ENCODE results near the gene IRX6. TPM values are rescaled to one million over a fixed set of nuclear protein-coding genes. Genes with fewer than 3 reads are reported as not detected.

The IRX6 gene
- total and polyA plus RNA-seq, 2 donors (not counting 1 experiment from before 2014, with no cell fraction given): not detected

GRCh38 chr16:55333684-55334083 is 9.7 kb downstream of the IRX6 start:
- H4K20me1 ChIP-seq (ENCODE audit: control insufficient read depth, extremely low read depth, insufficient read depth, low read length): no peaks in the 10 kb centered on the region
- TF ChIP-seq EZH2 (IDR thresholded peaks at IDR 0.05; ENCODE audit: low read length, missing control alignments): no peak
- TF ChIP-seq CTCF (conservative IDR thresholded peaks at IDR 0.05 in 1 of 2, IDR thresholded peaks at IDR 0.05 in 1 of 2; ENCODE audit: low read depth in 1 of 2, low read length in 2 of 2): no peak
- H3K4me1 ChIP-seq (ENCODE audit: control insufficient read depth, extremely low read depth, insufficient read depth, low read length): no peaks in the 10 kb centered on the region
- no peak for DNase-seq (ENCODE audit: low read depth in 2 of 2)
- H3K9ac ChIP-seq (ENCODE audit: insufficient read depth, low read length): no peak overlapping the region
- H3K4me3 ChIP-seq (replicated peaks in 1 of 4; ENCODE audit: control extremely low read depth in 1 of 4, insufficient read depth in 1 of 4, low read depth in 3 of 4, low read length in 4 of 4): no peak overlapping the region
- H3K9me3 ChIP-seq (ENCODE audit: control insufficient read depth, insufficient read depth, low read depth, low read length): no peaks in the 10 kb centered on the region
- H3K4me2 ChIP-seq (ENCODE audit: extremely low read depth, insufficient read depth, low read length): no peak overlapping the region
- no peak overlapping the region for H3K27ac ChIP-seq (ENCODE audit: insufficient read depth, low read length)
- H3K79me2 ChIP-seq (ENCODE audit: control insufficient read depth, insufficient read depth, low read length): no peaks in the 10 kb centered on the region
- H3K27me3 ChIP-seq (ENCODE audit: control insufficient read depth, insufficient read depth, low read length): peaks cover 14% of the 10 kb centered on the region
- no peaks in the 10 kb centered on the region for H3K36me3 ChIP-seq (ENCODE audit: control insufficient read depth, insufficient read depth, low read length)
- no peak overlapping the region for H2AFZ ChIP-seq (ENCODE audit: low read length)

DNA sequence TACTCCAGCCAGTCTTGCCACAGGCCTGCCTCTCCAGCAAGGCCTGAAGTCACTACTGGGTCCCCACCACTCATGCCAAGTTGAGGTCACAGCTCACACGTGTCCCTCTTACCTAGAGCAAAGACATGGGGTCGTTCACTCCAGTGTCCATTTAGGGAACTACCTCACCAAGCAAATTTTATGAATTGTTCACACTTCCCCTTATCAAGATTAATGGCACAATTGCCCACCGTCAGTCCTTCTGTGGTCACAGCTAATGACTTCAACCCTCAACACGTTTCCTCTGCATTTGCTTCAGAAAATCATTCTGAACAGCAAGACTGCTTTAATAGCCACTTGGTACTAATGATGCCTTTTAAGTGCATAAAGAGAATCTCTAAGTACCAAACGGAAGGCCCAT is 14.6 kb downstream of the IRX6 start:
- H3K4me1 ChIP-seq (ENCODE audit: control insufficient read depth, extremely low read depth, insufficient read depth, low read length): no peaks in the 10 kb centered on the region
- no peaks in the 10 kb centered on the region for H3K27me3 ChIP-seq (ENCODE audit: control insufficient read depth, insufficient read depth, low read length)
- H3K4me3 ChIP-seq (replicated peaks in 1 of 4; ENCODE audit: control extremely low read depth in 1 of 4, insufficient read depth in 1 of 4, low read depth in 3 of 4, low read length in 4 of 4): no peak overlapping the region
- H3K9ac ChIP-seq (ENCODE audit: insufficient read depth, low read length): no peak overlapping the region
- no peaks in the 10 kb centered on the region for H3K79me2 ChIP-seq (ENCODE audit: control insufficient read depth, insufficient read depth, low read length)
- TF ChIP-seq EZH2 (IDR thresholded peaks at IDR 0.05; ENCODE audit: low read length, missing control alignments): no peak
- TF ChIP-seq CTCF (conservative IDR thresholded peaks at IDR 0.05 in 1 of 2, IDR thresholded peaks at IDR 0.05 in 1 of 2; ENCODE audit: low read depth in 1 of 2, low read length in 2 of 2): no peak
- H3K4me2 ChIP-seq (ENCODE audit: extremely low read depth, insufficient read depth, low read length): no peak overlapping the region
- H3K9me3 ChIP-seq (ENCODE audit: control insufficient read depth, insufficient read depth, low read depth, low read length): no peaks in the 10 kb centered on the region
- no peaks in the 10 kb centered on the region for H4K20me1 ChIP-seq (ENCODE audit: control insufficient read depth, extremely low read depth, insufficient read depth, low read length)
- no peak overlapping the region for H3K27ac ChIP-seq (ENCODE audit: insufficient read depth, low read length)
- DNase-seq (ENCODE audit: low read depth in 2 of 2): no peak
- H2AFZ ChIP-seq (ENCODE audit: low read length): no peak overlapping the region
- H3K36me3 ChIP-seq (ENCODE audit: control insufficient read depth, insufficient read depth, low read length): no peaks in the 10 kb centered on the region

GRCh38 chr16:55340445-55340844 is 16.4 kb downstream of the IRX6 start:
- Histone ChIP-seq H3K27ac (ENCODE audit: insufficient read depth, low read length) (no peak overlapping the region), H2AFZ (ENCODE audit: low read length) (no peak overlapping the region), H3K4me1 (ENCODE audit: control insufficient read depth, extremely low read depth, insufficient read depth, low read length) (no peaks in the 10 kb centered on the region), H3K79me2 (ENCODE audit: control insufficient read depth, insufficient read depth, low read length) (no peaks in the 10 kb centered on the region), H3K4me2 (ENCODE audit: extremely low read depth, insufficient read depth, low read length) (no peak overlapping the region), H4K20me1 (ENCODE audit: control insufficient read depth, extremely low read depth, insufficient read depth, low read length) (no peaks in the 10 kb centered on the region), H3K36me3 (ENCODE audit: control insufficient read depth, insufficient read depth, low read length) (no peaks in the 10 kb centered on the region), H3K4me3 (replicated peaks in 1 of 4; ENCODE audit: control extremely low read depth in 1 of 4, insufficient read depth in 1 of 4, low read depth in 3 of 4, low read length in 4 of 4) (no peak overlapping the region), H3K9ac (ENCODE audit: insufficient read depth, low read length) (no peak overlapping the region), H3K27me3 (ENCODE audit: control insufficient read depth, insufficient read depth, low read length) (no peaks in the 10 kb centered on the region), H3K9me3 (ENCODE audit: control insufficient read depth, insufficient read depth, low read depth, low read length) (no peaks in the 10 kb centered on the region)
- DNase-seq (ENCODE audit: low read depth in 2 of 2): no peak
- no peak for TF ChIP-seq CTCF (conservative IDR thresholded peaks at IDR 0.05 in 1 of 2, IDR thresholded peaks at IDR 0.05 in 1 of 2; ENCODE audit: low read depth in 1 of 2, low read length in 2 of 2)
- no peak for TF ChIP-seq EZH2 (IDR thresholded peaks at IDR 0.05; ENCODE audit: low read length, missing control alignments)
